ENCODE measurements around the gene CNTNAP2. TPM values are rescaled to one million over a fixed set of nuclear protein-coding genes. Genes with fewer than 3 reads are reported as not detected.

Gene CNTNAP2
- total and polyA plus RNA-seq, 9 of the 15 experiments (the other 6 are each of a cell fraction or from before 2014, with no cell fraction given): 0.04 to 0.62 (median 0.09) TPM; not detected in 4

- Histone ChIP-seq H3K9me1 (ENCODE audit: control insufficient read depth, insufficient read depth, low read length) (no peaks in the 10 kb centered on the region), H3K4me2 (ENCODE audit: insufficient read depth, low read length) (no peak overlapping the region), H3K79me2 (ENCODE audit: control insufficient read depth, insufficient read depth, low read length) (no peaks in the 10 kb centered on the region), H3K9me3 (replicated peaks; ENCODE audit: control insufficient read depth, insufficient read depth, low read depth, low read length) (no peaks in the 10 kb centered on the region; the same call in 1 of the 2 replicates), H3K36me3 (ENCODE audit: control insufficient read depth, insufficient read depth, low read length) (no peaks in the 10 kb centered on the region), H3K4me1 (replicated peaks in 1 of 2; ENCODE audit: control insufficient read depth in 2 of 2, insufficient read depth in 2 of 2, low read length in 2 of 2) (no peaks in the 10 kb centered on the region), H2AFZ (ENCODE audit: low read depth, low read length) (no peak overlapping the region), H4K20me1 (replicated peaks; ENCODE audit: control insufficient read depth, insufficient read depth, low read length) (no peaks in the 10 kb centered on the region), H3K9ac (ENCODE audit: insufficient read depth in 1 of 2, low read depth in 2 of 2, low read length in 2 of 2) (no peak overlapping the region), H3K27me3 (ENCODE audit: control insufficient read depth in 2 of 2, insufficient read depth in 2 of 2, low read length in 2 of 2) (no peaks in the 10 kb centered on the region), H3K27ac (ENCODE audit: extremely low read depth, low read depth, low read length) (no peak overlapping the region), H3K4me3 (no peak overlapping the region)
- POLR2A ChIA-PET: interaction anchor here (0.8 kb wide), 1 partner anchor 141 kb away, joined by 4 read pairs; no protein-coding TSS in a partner anchor
- intact Hi-C loops (cut with micrococcal nuclease) (no loop called here), in situ Hi-C loops (cut with MboI) (no loop called here)
- 0% methylated on average over 1 of the region's 1 CpG for WGBS (ENCODE audit: insufficient coverage, low coverage, missing lambda C conversion rate)
- FAIRE-seq (no peak), ATAC-seq (no peak), DNase-seq (ENCODE audit: extremely low read depth in 1 of 4, low spot score in 3 of 4) (no peak)
- CTCF ChIA-PET (ENCODE audit: low intra/inter-chr PET ratio): no interaction called here
- no TSS peak for BruUV-seq (replicated peaks)
- TF ChIP-seq ZKSCAN8 (CRISPR knock-in tag; IDR thresholded peaks at IDR 0.05) (no peak), JUNB (CRISPR knock-in tag; conservative IDR thresholded peaks at IDR 0.05) (no peak), NCOA6 (IDR thresholded peaks at IDR 0.05) (no peak), ZNF551 (CRISPR knock-in tag; IDR thresholded peaks at IDR 0.05) (no peak), CBX1 (IDR thresholded peaks at IDR 0.05; ENCODE audit: low read depth) (no peak), TAL1 (IDR thresholded peaks at IDR 0.05) (no peak), FOXP1 (CRISPR knock-in tag; IDR thresholded peaks at IDR 0.05) (no peak), GTF3C2 (IDR thresholded peaks at IDR 0.05; ENCODE audit: borderline replicate concordance, extremely low read depth, insufficient read length) (no peak), ATF2 (CRISPR knock-in tag; IDR thresholded peaks at IDR 0.05) (no peak), SMARCC2 (IDR thresholded peaks at IDR 0.05; ENCODE audit: low read depth) (no peak), ZNF696 (CRISPR knock-in tag; conservative IDR thresholded peaks at IDR 0.05) (no peak), ZBTB26 (CRISPR knock-in tag; IDR thresholded peaks at IDR 0.05) (no peak), ELK3 (CRISPR knock-in tag; IDR thresholded peaks at IDR 0.05) (no peak), NRF1 (conservative IDR thresholded peaks at IDR 0.05 in 1 of 2, IDR thresholded peaks at IDR 0.05 in 1 of 2) (no peak), ZNF444 (CRISPR knock-in tag; IDR thresholded peaks at IDR 0.05) (no peak), TFE3 (CRISPR knock-in tag; IDR thresholded peaks at IDR 0.05) (no peak)
Measured at GRCh38 chr7:146656988-146657387, 540.4 kb downstream of the CNTNAP2 start.
